SW480 (cell line): Measurements from ENCODE around the gene ROCK2.

ENCODE experiments used
- DNase-seq: peaks from one replicate; pipeline ENCODE4 v3.0.0-alpha.2; 2016; ENCODE audit warnings: low spot score

ROCK2 gene

DNA sequence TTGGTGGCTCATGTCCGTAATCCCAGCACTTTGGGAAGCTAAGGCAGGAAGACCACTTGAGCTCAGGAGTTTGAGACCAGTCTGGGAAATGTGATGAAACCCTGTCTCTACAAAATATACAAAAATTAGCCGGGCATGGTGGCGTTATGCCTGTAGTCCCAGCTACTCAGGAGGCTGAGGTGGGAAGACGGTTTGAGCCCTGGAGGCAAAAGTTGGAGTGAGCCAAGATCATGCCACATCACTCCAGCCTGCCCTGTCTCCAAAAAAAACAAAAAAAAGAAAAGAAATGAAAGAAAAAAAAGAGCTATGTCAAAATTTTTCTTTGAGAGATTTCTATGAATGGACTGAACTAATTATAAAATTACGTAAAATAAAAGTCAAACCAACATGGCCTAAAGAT, 34.7 kb downstream of the ROCK2 start:
- DNase-seq = no peak

DNA sequence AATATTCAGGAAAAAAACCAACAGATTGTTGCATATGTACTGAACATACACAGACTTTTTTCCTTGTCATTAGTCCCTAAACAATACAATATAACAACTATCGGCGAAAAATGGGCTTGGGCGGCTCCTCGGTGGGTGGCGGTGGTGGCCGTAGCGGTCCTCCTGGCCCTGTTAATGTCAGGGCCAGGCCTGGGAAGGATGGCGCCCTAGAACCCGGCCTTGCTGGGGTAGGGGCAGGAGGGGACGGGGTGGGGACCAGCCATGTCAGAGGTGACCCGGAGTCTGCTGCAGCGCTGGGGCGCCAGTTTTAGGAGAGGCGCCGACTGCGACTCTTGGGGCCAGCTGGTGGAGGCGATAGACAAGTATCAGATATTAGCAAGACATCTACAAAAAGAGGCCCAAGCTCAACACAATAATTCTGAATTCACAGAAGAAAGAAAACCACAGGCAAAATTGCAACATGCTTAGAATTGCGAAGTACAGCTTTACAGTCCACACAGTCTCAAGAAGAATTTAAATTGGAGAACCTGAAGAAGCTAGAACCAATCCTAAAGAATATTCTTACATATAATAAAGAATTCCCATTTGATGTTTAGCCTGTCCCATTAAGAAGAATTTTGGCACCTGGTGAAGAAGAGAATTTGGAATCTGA, 36.5 kb downstream of the ROCK2 start:
- DNase-seq = no peak

GRCh38 chr2:11305958-11306357, 38.5 kb downstream of the ROCK2 start:
- no peak for DNase-seq

- no peak for DNase-seq
Measured at GRCh38 chr2:11305338-11305737, 39.1 kb downstream of the ROCK2 start.

DNA sequence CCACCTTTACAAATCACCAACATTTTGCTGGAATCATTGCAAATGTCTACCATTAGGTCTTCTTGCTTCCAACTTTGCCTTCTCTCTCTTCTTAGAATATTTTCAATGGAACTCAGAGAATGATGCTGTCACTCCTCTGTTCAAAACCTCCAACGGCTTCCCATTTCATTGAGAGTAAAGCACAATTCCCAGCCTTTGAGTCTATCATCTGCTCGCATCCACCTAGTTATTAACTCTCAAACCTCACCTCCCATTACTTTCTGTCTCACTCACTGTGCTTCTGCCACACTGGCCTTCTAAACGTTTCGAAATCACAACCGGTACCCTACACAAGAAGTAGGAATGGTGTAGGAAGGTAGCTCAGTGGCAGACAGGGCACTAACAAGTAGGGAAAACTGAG, 40.0 kb downstream of the ROCK2 start:
- DNase-seq = no peak

GRCh38 chr2:11303290-11304013, 41.0 kb downstream of the ROCK2 start:
- no peak for DNase-seq

GRCh38 chr2:11299439-11299838, 45.0 kb downstream of the ROCK2 start:
- no peak for DNase-seq

DNA sequence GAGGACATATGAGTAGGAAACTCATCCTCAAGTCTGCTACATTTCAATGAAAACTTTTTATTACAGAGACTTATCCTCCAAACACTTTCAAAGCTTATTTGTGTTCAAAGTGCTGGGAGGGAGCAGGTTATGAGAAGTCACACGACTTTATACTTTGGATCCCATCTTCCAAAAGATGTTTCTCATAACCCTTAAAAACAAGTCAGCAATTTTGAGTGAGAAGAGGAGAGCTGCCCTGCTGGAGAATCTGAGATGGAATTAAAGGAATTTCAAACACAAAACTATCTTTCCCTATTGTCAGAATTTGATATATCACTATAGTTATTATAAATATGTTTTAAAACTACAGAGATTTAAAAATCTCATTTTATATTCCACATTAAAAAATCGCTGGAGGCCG, 45.8 kb downstream of the ROCK2 start:
- DNase-seq = no peak

DNA sequence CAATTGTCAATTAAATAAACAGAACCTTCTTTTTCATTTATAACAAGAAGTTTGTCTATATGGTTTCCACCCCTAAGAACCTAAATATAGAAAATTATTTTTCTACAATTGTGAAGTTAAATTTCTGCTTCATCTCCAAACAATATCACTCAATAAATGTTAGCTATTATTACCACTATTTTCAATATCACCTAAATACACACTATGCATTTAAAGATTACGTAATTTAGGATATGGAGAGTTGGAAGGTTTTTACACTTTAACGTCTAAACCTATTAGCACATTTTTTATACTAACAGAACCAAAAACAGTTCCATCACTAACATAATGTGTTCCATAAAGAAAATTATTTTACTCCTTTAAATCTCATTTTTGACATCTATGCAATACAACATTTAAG, 48.0 kb downstream of the ROCK2 start:
- no peak for DNase-seq

- no peak for DNase-seq
Measured at GRCh38 chr2:11292464-11293255, 51.8 kb downstream of the ROCK2 start.

- DNase-seq = no peak
Measured at GRCh38 chr2:11290713-11291112, 53.7 kb downstream of the ROCK2 start.

GRCh38 chr2:11290211-11290610, 54.2 kb downstream of the ROCK2 start:
- no peak for DNase-seq

DNA sequence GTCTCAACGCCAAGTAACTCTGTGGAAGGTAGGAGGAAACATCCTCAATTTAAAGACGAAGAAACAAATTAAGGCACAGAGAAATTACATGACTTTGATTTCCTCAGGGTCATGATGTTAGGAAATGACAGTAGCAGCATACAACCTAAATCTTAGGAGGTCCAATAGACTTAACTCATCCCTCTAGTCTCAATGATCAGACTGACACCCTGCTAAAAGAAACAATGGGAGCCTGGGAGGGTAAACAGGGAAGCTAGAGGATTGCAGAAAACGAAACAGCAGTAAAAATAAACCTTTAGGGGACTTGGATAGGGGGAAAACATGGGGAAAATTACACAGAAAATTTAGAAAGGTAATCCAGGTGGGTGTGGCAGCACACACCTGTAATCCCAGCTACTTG, 56.0 kb downstream of the ROCK2 start:
- no peak for DNase-seq

- DNase-seq = no peak
Measured at GRCh38 chr2:11286749-11287148, 57.7 kb downstream of the ROCK2 start.

DNA sequence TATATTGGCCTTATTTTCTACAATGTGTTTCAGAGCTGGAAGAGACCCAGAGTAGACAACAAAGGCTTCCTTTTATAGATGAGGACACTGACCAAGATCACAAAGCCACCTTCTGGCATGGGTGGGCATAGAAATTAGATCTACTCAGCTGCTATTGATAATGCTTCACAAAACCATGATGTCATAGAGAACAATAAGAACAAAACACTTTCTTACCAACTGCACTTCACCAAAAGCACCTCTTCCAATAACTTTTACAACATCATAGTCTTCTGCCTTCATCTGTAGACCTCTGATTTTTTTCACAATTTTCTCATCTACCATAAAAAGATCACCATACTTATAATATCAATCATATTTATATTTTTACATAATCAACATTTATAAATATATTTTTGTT, 58.1 kb downstream of the ROCK2 start:
- DNase-seq = no peak

DNA sequence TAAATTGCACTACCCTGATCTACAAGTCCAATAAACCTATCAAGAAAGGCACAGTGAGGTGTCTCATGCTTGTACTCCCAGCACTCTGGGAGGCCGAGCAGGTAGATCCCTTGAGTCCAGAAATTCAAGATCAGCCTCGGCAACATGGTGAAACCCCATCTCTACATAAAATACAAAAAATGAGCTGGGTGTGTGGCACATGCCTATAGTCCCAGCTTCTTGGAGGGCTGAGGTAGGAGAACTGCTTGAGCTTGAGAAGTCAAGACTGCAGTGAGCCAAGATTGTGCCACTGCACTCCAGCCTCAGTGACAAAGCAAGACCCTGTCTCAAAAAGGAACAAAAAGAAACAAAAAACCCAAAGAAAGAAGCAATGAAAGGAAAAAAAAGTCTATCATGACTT, 58.9 kb downstream of the ROCK2 start:
- DNase-seq = no peak

- no peak for DNase-seq
Measured at GRCh38 chr2:11281186-11281585, 63.2 kb downstream of the ROCK2 start.

DNA sequence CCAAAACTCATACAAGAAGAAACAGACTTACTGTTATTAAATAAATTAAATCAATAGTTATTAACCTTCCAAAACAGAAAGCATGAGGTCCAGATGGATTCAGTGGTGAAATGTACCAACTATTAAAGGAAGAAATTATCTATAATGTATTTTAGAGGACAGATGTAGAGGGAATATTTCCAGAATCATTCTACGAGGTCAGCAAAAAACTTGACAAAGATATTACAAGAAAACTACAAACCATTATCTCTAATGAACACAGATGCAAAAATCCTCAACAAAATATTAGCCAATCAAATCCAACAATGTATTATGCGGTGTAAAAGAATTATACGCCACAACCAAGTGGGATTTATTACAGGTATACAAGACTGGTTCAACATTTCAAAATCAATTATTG, 63.7 kb downstream of the ROCK2 start:
- DNase-seq = no peak

DNA sequence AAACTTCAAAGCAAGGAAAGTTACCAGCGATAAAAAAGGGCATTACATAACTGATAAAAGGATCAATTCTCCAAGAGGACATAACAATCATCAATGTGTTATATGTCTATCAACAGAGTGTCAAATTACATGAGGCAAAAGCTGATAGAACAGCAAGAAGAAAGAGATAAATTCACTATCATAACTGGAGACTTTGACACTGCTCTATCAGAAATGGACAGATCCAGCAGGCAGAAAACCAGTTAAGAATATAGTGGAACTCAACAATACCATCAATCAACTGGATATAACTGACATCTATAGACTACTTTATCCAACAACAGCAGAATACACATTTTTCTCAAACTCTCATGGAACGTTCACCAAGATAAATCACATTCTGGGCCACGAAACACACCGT, 65.0 kb downstream of the ROCK2 start:
- DNase-seq = no peak

DNA sequence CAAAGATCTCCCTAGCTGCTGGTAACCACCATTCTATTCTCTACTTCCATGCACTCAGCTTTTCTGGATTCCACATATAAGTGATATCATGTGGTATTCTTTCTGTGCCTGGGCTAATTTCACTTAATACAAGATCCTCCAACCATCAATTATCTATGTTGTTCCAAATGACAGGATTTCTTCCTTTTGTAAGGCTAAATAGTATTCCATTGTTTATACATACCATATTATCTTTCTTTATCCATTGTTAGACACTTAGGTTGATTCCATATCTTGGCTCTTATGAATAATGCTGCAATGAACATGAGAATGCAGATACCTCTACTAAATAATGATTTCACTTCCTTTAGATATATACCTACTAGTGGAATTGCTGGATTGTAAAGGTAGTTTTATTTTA, 66.2 kb downstream of the ROCK2 start:
- no peak for DNase-seq

DNA sequence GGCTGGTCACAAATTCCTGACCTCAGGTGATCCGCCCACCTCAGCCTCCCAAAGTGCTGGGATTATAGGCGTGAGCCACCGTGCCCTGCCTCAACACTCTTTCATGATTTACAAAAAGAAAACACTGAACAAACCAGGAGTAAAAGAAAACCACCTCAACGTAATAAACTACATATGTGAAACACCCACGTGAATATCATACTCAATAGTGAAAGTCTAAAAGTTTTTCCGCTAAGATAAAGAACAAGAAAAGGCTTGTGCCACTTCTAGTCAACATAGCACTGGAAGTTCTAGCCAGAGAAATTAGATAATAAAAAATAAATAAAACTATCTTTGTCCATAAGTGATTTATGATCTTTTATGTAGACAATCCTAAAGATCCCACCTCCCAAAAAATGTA, 68.5 kb downstream of the ROCK2 start:
- no peak for DNase-seq

DNA sequence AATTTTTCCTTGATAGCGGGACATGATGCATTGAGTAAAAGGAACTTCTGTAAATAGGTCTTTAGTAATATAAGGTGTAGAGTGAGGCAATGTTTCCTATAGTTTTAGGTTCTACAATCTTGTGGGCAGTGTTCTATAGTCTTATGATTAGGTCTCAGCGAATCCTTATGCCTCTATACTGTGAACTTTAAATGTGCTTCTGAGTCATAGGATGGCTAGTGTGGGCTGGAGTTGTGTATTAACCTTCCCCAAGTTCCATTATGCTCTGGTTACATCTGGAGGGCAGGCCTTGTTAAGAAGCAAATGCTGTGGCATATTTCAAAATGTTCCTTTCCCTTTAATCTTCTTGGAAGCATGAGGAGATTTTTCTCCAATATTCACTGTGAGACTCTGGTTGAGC, 73.5 kb downstream of the ROCK2 start:
- DNase-seq = no peak

DNA sequence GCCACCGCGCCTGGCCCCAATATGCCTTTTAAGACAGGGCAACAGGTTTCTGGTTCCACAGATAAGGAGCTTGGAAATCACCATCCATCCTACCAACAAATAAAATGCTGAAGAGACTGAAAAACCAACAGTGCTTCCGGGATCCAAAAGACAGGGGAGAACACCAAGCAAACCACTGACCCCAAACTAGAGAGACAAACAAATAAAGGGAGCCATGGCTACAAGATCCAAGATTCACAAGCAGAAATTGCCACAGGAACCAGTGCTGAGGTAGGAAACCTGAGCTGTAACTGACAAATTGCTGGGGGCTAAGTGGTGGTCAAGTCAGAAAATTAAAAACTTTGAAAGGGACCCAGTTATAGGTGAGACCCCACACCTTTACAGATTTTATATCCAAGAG, 76.5 kb downstream of the ROCK2 start:
- DNase-seq = no peak
